Measurements from ENCODE around the gene ILKAP.

The ILKAP gene

DNA sequence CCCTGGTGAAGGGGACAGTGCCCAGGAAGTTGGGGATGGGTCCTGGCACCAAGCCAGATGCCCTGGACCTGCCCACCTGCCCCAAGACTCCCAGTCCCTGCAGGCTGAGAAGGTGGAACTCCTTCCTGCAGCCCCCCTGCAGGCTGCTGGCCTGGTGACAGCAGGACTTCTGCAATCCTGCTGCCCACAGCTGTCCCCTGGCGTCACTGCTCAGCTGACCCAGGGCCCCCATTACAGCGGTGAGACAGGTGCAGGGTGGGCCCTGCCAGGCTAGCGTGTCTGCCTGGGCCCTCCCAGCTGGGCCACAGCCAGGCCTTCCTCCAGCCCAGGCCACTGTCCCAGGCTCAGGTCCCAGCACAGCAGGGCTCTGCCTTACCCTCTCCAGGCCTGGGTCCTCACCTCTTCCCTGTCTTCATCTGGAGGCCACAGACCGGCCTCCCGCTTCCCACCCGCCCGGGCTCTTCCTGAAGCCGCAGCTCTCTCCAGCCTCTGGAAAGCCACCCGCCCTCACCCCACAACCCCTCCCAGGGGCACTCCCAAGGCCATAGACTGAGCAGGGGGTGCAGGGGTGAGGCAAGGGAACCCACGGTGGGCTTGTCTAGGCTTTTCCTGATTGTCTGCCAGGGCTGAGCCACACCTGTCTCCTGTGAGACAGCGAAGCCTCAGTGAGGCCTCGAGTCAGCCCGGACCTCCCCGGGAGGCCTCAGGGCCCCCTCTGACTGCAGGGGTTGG, 53.5 kb downstream of the ILKAP start:
- DNase-seq, result no peak

- no peak for DNase-seq
Observed at GRCh38 chr2:238148981-238149380, 54.5 kb downstream of the ILKAP start.

DNA sequence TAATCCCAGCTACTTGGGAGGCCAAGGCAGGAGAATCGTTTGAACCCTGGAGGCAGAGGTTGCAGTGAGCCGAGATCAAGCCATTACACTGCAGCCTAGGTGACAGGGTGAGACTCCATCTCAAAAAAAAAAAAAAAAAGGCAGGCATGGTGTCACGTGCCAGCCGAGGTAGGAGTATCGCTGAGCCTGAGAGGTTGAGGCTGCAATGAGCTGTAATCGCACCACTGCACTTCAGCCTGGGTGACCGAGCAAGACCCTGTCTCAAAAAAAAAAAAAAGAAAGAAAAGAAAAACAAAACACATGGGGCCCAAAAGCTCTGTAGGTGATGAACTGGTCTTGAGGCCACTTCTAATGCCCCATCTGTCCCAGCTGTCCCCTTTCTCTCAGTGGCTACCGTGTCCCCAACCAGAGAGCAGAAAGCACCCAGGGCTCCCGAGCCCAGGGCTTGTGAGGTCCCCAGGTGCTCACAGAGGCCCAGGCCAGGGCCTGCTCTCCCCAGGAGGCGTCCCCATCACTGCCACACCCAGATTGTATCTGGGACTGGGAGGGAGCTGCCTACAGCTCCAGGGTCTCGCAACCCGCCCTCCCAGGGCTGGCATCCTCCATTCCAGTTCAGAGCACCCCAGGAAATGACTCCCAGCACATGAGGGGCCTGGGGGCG, 56.5 kb downstream of the ILKAP start:
- no peak for DNase-seq

DNA sequence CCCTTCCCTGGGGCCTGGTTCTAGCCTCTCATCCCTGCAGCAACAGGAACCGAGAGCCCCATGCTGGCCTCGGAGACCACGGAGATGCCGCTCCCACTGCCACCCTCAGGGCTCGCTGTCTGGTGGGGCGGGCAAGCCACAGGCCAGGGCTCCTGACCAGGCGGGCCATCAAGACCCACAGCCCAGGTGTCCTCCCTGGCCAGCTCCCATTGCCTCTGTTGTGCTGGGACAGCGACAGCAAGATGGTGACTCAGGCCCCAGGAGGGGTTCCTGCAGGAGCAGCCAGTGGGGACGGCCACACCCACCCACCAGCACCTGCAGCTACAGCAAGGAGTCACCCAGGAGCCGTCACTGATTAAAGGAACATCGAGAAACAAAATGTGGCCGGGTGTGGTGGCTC, 57.6 kb downstream of the ILKAP start:
- no peak for DNase-seq

DNA sequence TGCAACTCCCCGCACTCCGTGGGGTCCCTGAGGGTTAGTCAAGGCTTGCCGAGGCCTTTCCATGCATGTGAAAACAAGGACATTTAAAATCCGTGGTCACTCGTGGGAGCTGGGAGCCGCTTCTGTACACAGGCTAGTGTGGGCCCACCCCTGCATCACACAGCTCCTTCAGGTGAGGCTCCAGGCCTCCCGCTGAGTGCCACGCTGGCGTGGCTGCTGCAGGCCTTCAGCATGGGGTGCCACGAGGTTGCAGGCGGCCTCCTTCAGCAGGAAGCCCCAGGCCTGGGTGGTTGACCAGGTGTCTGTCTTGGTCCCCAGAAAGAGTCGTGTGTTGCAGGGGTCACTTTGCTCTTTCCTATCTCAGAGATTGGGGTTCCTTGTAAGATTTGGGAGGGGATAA, 58.4 kb downstream of the ILKAP start:
- DNase-seq, result no peak

DNA sequence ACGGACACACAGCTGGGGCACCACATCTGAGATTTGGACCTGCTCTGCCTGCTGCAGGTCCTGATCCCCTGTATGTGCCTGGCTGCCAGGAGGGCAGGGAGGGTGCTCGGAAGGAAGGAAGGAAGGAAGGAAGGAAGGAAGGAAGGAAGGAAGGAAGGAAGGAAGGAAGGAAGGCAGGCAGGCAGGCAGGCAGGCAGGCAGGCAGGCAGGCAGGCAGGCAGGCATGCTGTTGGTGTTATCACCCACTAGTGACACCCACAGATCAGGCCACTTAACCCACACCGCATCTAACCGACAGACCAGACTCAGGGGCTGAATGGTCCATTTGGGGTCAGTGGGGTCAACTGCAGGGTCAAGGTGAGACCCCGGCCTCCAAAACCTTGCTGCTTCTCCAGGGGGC, 59.2 kb downstream of the ILKAP start:
- DNase-seq, result no peak

GRCh38 chr2:238143239-238143951, 60.1 kb downstream of the ILKAP start:
- DNase-seq, result no peak

GRCh38 chr2:238142382-238143205, 60.9 kb downstream of the ILKAP start:
- DNase-seq, result no peak

DNA sequence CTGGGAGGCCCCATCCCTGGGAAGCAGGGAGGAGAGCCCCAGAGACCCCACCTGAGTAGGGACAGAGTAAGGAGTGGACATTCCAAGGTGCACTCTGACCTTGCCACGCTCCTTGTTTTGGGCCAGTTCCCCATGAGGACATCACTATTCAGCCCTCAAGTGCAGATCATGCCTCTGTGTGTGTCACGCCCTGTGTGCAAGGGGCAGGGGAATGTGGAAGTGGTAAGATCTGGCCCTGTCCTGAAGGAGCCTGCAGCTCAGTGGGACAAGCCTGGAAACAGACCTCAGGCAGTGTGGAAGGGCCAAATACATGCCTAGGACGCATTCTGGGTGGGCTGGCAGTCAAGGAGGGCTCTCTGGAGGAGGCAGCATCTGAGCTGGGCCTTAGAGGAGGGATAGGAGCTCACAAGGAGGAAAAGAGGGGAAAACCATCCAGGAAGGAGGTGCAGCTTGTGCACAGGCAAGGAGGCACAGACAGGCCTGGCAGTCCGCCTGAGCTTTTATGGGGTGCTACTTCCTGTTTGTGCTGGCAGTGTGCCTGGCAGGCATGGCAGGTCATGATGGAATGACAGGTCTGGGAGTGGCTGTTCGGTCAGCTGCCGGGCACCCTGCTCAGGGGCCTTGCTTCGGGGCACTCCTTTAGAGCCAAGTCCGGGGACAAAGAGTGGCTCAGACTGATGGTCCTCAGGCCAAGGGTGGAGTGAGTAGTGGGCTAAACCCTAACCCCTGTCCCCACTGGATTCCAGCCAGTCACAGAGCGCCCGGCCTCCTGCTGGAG, 61.8 kb downstream of the ILKAP start:
- DNase-seq, result no peak

GRCh38 chr2:238140721-238141540, 62.6 kb downstream of the ILKAP start:
- no peak for DNase-seq

DNA sequence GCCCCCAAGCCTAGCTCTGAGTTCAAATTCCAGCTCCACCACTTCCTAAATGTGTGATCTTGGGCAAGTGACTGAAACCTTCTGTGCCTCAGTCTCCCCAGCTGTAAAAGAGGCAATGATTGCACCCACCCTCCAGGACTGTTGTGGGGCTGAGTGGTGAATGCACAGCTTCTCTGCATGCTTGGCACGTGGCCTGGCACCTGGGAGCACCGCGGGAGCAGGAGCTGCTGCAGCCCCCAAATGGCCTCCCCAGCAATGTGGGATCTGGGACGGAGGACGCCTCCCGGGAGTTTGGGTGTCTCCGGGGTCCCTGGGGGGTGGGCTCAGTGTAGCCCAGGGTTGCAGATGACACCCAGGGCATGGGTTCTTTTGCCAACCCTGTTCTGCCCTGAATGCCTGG, 63.5 kb downstream of the ILKAP start:
- DNase-seq, result no peak

DNA sequence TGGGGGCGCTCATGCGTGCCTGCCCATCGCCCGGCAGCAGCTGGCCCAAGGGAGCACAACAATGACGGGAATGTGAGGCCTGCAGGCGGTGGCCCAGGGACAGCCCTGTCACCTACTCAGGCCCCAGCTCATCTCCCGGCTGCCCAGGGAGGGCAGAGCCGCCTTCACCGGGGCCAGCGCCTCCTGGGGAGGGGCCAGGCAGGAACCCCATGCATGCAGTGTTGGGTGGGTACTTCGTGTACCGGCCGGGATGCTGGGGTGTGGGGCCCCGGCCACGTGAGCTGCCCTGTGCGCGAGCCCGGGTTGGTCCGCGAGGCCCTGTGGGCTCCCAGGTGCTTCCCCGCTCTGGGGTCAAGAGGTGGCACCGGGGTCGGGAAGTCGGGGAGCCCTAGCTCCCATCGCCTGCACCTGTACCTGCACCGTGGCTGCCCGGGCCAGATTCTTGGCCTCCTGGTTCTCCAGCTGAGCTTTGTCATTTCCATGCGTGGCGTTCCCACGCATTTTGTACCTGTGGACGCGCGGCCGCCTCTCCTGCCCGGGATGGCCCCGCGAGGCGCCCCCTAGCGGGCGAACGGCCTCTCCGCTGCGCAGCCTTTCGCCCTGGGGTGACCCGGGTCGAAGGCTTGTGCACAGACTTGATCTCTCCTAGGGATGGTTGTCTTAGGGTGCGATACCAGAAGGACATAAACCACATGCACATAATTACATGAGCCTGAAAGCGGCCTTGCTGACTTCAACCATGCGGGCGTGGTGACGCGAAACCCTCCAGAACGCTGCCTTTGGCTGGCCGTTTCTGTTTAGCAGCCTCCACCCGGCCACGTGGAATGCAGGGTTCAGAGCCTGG, 64.1 kb downstream of the ILKAP start:
- DNase-seq, result no peak

GRCh38 chr2:238138331-238139195, 64.9 kb downstream of the ILKAP start, which contains the start of gene KLHL30:
KLHL30 (plus strand) TSS chr2:238138668; CDS start chr2:238140755, 2,087 bp downstream.
- DNase-seq, result no peak

GRCh38 chr2:238137885-238138284, 65.6 kb downstream of the ILKAP start:
- no peak for DNase-seq

DNA sequence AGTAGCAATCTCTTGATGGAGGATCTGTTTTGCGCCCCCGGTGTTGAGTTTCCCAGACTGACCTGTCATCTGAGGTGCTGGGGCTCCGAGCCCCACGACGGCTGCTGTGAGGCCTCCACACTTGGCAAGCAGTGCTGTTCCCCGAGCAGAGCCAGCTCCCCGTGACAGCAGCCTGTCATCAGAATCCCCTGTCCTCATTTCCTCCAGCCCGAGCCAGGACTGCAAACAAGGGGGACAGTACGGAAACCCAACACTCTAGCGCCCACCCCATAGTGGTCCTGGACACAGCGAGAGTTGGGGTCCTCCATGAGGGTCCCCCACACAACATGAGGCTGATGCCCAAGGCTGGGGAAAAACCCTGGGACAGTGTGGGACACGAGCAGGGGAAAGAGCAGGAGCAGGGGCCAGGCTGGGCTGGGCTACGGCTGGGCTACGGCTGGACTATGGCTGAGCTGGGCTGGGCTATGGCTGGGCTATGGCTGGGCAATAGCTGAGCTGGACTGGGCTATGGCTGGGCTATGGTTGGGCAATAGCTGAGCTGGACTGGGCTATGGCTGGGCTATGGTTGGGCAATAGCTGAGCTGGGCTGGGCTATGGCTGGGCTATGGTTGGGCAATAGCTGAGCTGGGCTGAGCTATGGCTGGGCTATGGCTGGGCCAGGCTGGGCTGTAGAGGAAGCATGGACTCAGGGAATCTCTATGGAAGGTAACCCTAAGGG, 66.5 kb downstream of the ILKAP start:
- no peak for DNase-seq

DNA sequence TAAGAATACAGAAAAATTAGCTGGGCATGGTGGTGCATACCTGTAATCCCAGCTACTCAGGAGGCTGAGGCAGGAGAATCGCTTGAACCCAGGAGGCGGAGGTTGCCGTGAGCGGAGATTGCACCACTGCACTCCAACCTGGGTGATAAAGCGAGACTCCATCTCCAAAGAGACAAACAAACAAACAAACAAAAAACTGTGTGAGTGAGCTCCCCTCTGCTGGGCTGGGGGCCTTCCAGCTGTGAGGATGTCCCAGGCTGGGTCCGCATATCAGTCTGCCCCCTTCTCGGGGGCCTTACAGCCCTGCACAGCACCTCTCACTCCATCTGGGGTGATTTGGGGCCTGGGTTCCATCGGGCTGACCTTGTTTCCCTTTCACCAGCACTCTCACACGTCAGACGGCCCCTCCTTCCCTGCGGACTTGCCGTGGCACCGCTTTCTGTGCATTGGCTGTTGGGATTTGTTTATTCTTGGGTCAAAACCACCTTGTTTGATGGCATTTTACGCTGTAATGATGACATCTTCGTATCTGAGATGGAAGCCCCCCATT, 67.8 kb downstream of the ILKAP start:
- no peak for DNase-seq

DNA sequence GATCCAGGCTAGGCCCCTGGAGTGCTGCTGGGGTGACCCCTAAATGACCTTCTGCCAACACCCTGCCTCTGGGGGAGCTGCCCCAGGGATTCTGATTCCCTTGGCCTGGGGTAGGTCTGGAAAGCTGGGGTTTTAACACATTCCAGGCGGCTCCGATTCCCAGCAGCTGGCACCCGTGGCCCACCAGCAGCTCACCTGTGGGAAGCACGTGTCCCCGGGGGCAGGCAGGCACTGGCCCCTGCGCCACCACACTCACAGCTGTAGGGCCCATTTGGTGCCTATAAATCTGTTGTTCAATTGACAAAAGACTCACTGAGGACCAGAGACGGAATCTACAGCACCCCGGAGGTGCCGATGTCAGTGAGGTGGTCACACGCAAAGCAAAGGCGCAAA, 69.1 kb downstream of the ILKAP start:
- DNase-seq, result no peak
